ENCODE results near the gene CFI.

DNA sequence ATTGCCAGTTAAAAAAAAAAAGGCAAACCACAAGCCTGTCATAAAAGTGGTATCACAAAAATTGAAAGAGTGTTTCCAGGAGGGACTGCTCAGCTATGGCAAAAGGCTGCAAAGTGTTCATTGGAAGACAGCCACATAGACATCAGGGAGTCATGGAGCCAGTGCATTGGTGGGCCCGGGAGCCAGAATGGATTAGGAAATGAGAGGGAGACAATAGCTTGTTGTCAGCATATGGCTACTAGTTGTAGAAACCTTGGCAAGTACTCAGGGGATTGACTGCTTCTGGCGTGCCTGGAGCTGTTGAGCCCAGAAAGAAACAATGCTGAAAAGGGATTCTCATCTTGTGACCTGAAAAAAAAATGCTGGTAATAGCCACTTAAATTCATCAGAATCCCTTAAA is 18.8 kb upstream of the CFI start:
- no peak for TF ChIP-seq CTCF (IDR thresholded peaks at IDR 0.05)
- no peak for TF ChIP-seq POLR2AphosphoS5 (IDR thresholded peaks at IDR 0.05)
